GM18498 (cell line): ENCODE results near the gene FCHSD1.

Experiments
- ATAC-seq: cut with Tn5 transposase; IDR thresholded peaks from one replicate; pipeline ENCODE4 v1.9.1; 2021; ENCODE audit warnings: mild to moderate bottlenecking, moderate library complexity; ENCODE audit not compliant: unreplicated experiment

The FCHSD1 gene

DNA sequence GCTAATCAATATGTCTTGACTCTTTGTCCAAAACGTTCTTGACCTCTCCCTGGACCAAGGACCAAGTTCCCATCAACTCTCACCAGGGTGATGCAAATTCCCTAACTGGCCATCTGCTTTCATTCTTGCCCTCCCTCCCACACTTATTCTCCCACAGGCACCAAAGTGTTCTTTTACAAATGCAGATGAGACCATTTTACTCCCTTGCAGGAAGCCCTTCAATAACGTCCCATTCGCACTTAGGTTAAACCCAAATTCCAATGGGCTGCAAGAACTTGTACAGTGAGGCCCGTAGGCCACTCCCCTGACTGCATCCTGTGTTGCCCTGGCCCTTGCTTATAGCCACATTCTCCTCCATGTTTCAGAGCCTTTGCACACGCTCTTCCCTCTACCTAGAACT, 23.5 kb upstream of the FCHSD1 start:
- no peak for ATAC-seq

DNA sequence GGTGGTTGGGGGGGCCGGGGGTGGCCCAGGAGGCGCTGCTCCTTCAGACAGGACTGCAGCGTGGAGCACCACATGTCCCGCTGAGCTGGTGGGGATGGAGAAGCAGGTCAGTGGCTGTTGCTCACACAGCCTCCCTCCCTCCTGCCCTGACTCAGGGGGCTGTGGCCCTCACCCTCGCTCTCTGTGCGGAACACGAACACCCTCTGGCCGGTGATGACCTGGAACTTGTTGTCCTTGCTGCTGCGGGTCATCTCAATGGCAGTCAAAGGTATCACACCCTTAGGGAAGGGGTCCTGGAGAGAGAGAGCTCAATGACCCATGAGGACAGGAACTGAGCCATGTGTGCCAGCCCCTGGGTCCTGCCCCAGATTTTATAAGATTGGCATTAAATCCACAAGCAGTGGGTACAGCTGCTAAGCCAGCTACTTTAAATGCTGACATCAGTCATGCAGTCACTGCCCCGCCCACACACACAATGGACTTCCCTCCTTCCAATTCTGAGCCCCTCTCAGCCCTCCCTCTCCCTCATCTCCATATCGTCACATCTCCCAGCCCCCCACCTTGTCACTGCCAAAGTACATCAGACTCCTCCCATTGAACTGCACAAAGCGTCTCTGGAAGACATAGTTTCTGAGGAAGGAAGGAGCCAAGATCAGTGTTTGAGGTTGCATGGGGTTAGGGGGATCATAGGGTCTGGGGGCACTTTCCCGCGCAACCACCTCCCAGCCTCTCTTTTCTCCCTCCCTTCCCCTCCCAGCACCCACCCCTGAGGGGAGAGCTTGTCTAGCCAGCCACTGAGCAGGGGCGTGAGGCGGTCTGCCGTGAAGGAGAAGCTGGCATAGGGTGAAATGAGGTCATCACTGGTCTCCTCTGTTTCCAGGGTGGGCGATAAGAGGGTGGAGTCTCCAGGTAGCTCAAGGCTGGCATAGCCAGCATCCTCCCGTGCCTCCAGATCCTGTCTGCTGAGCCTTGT, 21.9 kb upstream of the FCHSD1 start:
- ATAC-seq: no peak

GRCh38 chr5:141672071-141672840, 21.0 kb upstream of the FCHSD1 start:
- ATAC-seq: no peak

DNA sequence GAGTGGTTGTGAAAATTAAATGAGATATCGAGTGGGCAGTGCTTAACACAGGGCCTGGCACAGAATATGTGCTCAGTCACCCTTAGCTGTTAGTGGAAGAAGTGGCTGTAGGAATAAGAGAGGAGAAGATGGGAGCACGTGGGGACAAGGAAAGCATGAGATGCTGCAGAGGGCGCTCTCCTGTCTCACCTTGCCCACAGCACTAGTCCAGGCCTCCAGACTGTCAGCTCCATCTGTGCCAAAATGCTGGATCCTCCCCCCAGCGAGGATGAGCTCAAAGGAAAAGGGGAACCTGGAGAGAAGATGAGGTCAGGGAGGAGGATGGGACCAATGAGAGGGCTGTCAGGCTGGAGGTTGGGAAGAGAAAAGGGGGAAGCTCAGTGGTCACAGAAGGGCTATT, 18.3 kb upstream of the FCHSD1 start:
- ATAC-seq: no peak

GRCh38 chr5:141668601-141669265, 17.5 kb upstream of the FCHSD1 start:
- no peak for ATAC-seq

DNA sequence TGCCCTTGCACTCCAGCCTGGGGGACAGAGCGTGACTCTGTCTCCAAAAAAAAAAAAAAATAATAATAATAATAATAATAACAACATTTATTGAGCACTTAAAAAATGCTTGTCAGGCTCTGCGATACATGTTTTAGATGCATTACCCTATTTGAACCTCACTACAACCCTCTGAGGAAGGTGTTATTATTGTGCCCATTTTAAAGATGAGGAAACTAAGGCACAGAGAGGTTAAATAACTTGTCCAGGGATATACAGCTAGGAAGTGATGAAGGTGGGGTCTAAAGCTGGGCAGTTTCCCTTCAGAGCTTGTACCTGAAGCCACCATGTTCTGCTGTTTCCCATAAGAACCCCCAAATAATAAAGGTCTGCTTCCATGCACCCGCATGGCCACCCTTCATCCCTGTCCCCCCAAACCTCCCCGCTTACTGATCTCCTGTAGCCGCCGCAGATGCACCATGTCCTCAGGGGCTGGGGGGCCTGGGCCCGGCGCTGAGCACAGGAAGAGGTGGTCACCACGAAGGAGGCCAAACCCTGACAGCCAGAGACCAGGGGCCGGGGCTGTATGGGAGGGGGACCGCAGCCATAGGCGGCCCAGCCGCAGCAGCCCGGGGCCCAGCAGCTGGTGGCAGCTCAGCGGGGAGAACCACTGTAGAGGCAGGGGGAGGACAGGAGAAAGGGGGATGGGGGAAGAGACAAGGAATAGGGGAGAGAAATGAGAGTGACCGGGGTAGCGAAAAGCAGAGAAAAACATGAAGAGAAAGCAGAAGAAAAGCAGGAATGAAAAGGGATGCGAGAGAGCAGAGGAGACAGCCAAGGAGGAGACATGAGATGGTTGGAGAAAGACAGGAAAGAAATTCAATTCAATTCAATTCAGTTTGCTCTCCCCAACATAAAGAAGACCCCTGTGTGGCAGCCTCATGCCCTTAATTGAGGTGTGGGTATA, 15.1 kb upstream of the FCHSD1 start:
- ATAC-seq: no peak

DNA sequence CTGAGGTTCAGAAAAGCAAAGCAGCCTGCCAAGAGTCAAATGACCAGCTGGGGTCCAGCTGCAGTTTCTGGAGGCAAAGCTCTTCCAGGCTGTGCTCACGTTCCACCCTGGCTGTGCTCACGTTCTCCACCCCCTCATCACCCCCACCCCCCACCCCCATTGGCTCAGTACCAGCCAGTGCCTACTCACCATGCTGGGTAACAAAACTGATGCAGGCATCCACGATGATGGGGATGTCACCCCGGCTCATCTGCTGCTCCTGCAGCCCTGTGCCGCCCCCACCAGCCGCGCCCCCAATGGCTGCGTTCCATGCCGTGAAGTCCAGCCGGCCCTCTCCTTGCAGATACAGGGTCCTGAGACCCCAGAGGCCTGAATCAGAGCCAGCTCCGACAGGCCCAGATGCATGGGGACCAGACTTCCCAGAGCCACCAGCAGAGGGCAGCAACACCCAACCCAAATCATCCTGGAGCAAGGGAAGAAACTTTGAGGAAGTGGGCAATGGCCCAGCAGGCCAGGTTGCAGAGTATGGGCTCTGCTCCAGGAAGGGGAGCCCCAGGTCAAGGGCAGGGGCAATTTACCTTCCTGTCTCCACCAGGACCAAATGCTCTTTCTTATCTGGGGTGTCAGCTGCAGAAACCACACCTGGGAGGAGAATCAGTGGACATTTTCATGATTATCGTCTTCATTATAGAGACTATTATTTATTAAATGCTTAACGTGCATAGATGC, 13.7 kb upstream of the FCHSD1 start:
- peak; percentile 97 for ATAC-seq

GRCh38 chr5:141663506-141663905, 12.3 kb upstream of the FCHSD1 start:
- no peak for ATAC-seq

GRCh38 chr5:141662028-141662427, 10.8 kb upstream of the FCHSD1 start:
- no peak for ATAC-seq

DNA sequence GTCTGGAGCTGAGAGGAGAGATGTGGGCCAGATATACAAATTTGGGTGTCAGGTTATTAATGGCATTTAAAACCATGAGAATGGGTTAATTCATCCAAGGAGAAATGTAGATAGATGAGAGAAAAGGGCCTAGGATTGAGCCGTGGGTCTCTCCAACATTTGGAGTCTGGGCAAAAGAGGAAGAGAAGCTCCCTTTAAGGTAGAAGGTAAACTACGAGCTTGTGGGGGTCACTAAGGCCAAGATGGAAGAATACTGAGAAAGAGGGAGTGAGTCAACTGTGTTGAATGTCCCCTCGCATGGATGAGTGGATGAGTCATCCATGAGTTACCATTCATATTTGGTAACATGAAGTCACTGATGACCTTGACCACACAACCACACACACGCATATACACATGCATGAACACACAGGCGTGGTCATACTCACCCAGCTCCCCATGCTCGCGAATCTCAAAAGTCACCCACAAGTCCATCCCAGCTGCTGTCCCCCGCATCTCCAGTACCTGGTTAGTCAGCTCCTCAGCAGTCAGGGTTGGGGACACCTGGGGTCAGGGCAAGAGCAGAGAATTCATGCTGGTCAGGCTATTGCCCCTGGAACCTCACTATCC, 6.8 kb upstream of the FCHSD1 start:
- ATAC-seq: no peak

GRCh38 chr5:141657404-141657803, 6.2 kb upstream of the FCHSD1 start:
- no peak for ATAC-seq

- no peak for ATAC-seq
Observed at GRCh38 chr5:141656396-141656795, 5.2 kb upstream of the FCHSD1 start.

GRCh38 chr5:141655020-141655419, 3.8 kb upstream of the FCHSD1 start:
- ATAC-seq: no peak

DNA sequence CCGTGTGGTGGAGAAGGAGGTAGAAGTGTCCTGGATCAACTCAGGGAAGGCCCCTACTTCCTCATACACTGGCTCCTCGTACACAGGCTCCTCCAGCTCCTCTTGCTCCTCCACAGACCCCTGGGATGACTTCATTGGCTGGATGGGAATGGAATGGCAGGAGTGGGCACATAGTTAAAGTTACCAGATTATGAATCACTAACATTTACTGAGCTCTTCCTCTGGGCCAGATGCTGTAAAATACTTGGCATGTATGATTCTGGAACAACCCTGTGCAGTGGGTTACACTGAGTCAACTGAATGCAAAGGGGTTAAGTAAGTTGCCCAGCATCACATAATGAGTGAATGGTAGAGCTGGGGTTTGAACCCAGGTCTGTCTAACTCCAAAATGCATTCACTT, 3.1 kb upstream of the FCHSD1 start:
- no peak for ATAC-seq

- ATAC-seq: no peak
Observed at GRCh38 chr5:141651728-141652105, 499 bp upstream of the FCHSD1 start.

DNA sequence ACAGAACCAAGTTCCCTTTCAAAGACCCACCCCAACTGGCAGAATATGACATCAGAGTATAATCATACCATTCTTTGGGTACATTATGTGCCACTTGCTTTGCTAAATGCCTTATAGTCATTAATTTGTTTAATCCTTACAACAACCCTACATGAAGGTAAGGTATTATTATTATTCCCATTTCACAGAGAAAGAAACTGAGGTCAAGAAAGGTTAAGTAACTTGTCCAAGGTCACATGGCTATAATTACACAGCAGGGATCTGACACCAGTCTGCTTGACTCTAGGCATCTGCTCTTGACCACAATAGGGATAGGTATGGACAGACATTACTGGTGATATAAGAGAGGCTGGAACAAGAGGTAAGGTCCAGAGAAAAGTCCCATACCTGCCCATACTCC, 1.2 kb downstream of the FCHSD1 start:
- ATAC-seq: no peak

DNA sequence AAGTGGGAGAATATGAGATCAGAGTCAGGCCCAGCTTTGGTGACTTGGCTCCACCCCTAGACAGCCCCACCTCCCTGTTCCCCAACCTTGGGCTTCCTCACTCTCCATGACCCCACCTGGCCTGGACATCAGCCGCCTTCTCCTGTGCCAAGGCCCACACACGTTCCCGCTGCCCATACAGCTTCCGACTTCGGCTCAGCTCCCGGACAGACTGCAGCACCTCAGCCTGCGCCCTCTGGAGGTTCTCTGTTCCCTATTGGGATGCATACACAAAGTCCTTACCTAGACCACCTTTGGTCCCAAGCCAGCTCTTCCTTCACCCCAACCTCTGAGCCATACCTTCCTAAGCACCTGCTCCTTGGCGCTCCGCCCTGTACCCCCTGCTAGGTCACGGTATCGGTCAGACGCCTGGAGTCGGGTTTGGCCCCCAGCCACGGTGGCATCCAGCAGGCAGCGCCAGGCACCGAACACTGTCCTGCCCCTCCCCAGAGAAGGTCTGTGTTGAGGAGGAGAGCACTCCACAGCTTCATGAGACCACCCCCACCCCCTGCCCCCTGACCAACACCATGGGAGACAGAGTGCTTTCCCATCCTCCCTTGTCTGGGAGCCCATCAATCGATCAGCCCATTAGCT, 2.0 kb downstream of the FCHSD1 start:
- no peak for ATAC-seq

DNA sequence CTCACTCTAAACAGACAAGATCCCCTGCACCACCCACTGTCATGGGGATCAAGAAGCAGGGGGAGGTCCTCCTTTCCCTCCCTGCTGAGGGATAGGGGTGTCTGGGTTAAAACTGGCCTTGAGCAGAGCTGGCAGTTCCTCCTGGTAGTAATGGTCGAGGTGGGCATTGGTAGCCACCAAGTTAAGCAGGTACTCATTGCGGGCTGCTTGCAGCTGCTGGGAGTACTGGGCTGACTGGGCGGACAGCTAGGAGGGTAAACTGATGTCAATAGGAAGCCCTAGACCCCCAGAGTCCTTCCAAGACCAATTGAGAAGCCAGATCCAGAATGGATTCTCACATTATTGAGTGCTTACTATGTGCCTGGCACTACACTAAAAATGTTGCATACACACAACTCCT, 3.4 kb downstream of the FCHSD1 start:
- ATAC-seq: no peak

DNA sequence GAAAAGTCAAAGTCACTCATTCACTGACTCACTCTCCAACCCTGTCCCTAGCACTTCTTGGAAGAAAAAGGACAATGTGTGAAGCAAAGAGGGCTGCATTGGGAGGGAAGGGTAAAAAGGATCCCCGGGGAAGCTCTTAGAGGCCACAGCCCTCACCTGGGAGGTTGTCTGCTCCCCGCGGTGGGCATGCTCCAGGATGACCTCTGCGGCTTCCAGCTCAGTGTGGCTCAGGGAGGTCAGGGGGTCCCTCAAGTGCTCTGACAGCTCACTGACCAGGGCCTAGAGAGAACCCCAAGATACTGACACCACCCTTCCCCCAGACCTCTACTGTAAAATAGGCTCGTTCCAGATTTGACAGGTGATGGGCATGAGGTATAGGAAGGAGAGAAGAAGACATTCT, 4.0 kb downstream of the FCHSD1 start:
- ATAC-seq: no peak
